Transverse colon (tissue), 4 donors: ENCODE measurements around the gene PDSS1.

Source experiments
- POLR2AphosphoS5 ChIP-seq, 3 donors: sonication (generic); formaldehyde crosslinking; IDR thresholded peaks; one replicate each; pipeline ENCODE4 v1.6.1; 2016; ENCODE audit warnings: antibody characterized with exemption in 3 of 3
- TF ChIP-seq, protein P1 (sequence below), 5 experiments: fragments of 200-600 bp in 3 of 5; fragments of 450-650 bp in 2 of 5; sonication (generic) in 3 of 5; IDR thresholded peaks; 1 replicate in 2 of 5; 2 replicates in 3 of 5; pipeline ENCODE4 v1.5.1; 2016 to 2017; ENCODE audit warnings: antibody characterized with exemption in 5 of 5, inconsistent platforms in 3 of 5, mild to moderate bottlenecking in 2 of 5, moderate library complexity in 1 of 5

DNA sequence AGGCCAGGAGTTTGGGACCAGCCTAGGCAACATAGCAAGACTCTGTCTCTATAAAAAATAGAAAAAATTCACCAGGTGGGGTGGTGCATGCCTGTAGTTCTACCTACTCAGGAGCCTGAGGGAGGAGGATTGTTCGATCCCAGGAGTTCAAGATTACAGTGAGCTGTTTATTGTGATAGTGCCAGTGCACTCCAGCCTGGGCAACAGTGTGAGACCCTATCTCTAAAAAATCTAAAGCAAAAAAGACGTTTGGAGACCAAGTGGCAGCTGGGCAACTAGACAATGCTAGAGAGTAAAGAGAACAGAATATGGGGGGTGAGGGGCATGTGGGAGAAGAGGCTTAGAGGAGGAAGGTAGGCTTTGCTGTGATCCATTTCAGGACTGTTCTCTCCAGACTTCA lies 1.4 kb downstream of the PDSS1 start:
- TF ChIP-seq, protein P1, sequence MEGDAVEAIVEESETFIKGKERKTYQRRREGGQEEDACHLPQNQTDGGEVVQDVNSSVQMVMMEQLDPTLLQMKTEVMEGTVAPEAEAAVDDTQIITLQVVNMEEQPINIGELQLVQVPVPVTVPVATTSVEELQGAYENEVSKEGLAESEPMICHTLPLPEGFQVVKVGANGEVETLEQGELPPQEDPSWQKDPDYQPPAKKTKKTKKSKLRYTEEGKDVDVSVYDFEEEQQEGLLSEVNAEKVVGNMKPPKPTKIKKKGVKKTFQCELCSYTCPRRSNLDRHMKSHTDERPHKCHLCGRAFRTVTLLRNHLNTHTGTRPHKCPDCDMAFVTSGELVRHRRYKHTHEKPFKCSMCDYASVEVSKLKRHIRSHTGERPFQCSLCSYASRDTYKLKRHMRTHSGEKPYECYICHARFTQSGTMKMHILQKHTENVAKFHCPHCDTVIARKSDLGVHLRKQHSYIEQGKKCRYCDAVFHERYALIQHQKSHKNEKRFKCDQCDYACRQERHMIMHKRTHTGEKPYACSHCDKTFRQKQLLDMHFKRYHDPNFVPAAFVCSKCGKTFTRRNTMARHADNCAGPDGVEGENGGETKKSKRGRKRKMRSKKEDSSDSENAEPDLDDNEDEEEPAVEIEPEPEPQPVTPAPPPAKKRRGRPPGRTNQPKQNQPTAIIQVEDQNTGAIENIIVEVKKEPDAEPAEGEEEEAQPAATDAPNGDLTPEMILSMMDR (IDR thresholded peaks at IDR 0.05) = no peak
- no peak for TF ChIP-seq POLR2AphosphoS5 (IDR thresholded peaks at IDR 0.05)
